GM12874 (cell line): ENCODE data around the gene AP1G2.

Experiments
- CTCF ChIP-seq: IDR thresholded peaks from 2 replicates; pipeline ENCODE4 v1.5.1; 2011; ENCODE audit warnings: low read depth, mild to moderate bottlenecking, control low read depth, low read length, moderate library complexity; ENCODE audit not compliant: insufficient read depth

The AP1G2 gene

GRCh38 chr14:23535943-23536342, 31.6 kb downstream of the AP1G2 start:
- TF ChIP-seq CTCF: no peak

GRCh38 chr14:23533652-23534435, 33.7 kb downstream of the AP1G2 start:
- no peak for TF ChIP-seq CTCF

- TF ChIP-seq CTCF: no peak
Measured at GRCh38 chr14:23532658-23533057, 34.9 kb downstream of the AP1G2 start.

GRCh38 chr14:23531391-23531790, 36.2 kb downstream of the AP1G2 start:
- no peak for TF ChIP-seq CTCF

- no peak for TF ChIP-seq CTCF
Measured at GRCh38 chr14:23530375-23531055, 37.1 kb downstream of the AP1G2 start.

- no peak for TF ChIP-seq CTCF
Measured at GRCh38 chr14:23529016-23529415, 38.6 kb downstream of the AP1G2 start.

GRCh38 chr14:23528555-23528954, 39.0 kb downstream of the AP1G2 start:
- TF ChIP-seq CTCF: no peak
